HepG2 (cell line): ENCODE measurements around the gene PLEKHA5. TPM values are rescaled to one million over a fixed set of nuclear protein-coding genes. Genes with fewer than 3 reads are reported as not detected.

Experiments
- ATAC-seq: fragments of 200-7000 bp; cut with Tn5 transposase; 3 replicates; pipeline ENCODE4 v1.9.1; 2020; ENCODE audit warnings: mild to moderate bottlenecking, moderate library complexity
- BruUV-seq: library from RNA; stranded (reverse); fragments of 400-500 nt; replicated peaks from 2 replicates; lab custom pipeline; 2021; lab: Mats Ljungman, UMichigan
- CTCF ChIA-PET: fragments of 300-600 bp; formaldehyde crosslinking; extraction: SDS; loops from one replicate; lab custom pipeline; 2021; ENCODE audit warnings: low total read pairs, inconsistent platforms, low intra/inter-chr PET ratio; lab: Yijun Ruan, JAX
- POLR2A ChIA-PET: fragments of 350-600 bp; sonication (Branson Sonifier 250); formaldehyde crosslinking; loops from one replicate; lab custom pipeline; 2020; ENCODE audit warnings: antibody characterized with exemption, inconsistent platforms; lab: Yijun Ruan, JAX
- DNase-seq: peaks from one replicate; pipeline ENCODE4 v3.0.0-alpha.2; 2015; ENCODE audit warnings: low spot score
- FAIRE-seq: peaks from 3 replicates; lab custom pipeline; 2011; peaks lifted over from hg19 to GRCh38; lab: Jason Lieb, UNC
- H2AFZ ChIP-seq: one replicate; pipeline ENCODE4 v1.6.1; 2011; ENCODE audit warnings: low read length, inconsistent platforms
- H3K27ac ChIP-seq: fragments of 300-600 bp; 3 replicates; pipeline ENCODE4 v1.8.0; 2011; ENCODE audit warnings: mixed run types, mild to moderate bottlenecking, mixed read lengths, low read length, inconsistent platforms; ENCODE audit not compliant: insufficient read depth; ENCODE audit errors: extremely low read length
- H3K27me3 ChIP-seq, 2 experiments: fragments of 200-600 bp in 1 of 2; 2 replicates in 1 of 2; 3 replicates in 1 of 2; pipeline versions ENCODE4 v1.6.0 to v1.8.0; 2011; ENCODE audit warnings: low read length in 2 of 2, mild to moderate bottlenecking in 2 of 2, moderate library complexity in 2 of 2, inconsistent platforms in 1 of 2; ENCODE audit not compliant: insufficient read depth in 2 of 2, control insufficient read depth in 1 of 2
- H3K36me3 ChIP-seq, 2 experiments: fragments of 200-600 bp in 1 of 2; replicated peaks in 1 of 2; 2 replicates in 1 of 2; 3 replicates in 1 of 2; pipeline versions ENCODE4 v1.5.1 to v1.8.0; 2011; ENCODE audit warnings: low read length in 2 of 2, inconsistent platforms in 1 of 2; ENCODE audit not compliant: insufficient read depth in 2 of 2, control insufficient read depth in 1 of 2
- H3K4me1 ChIP-seq: 2 replicates; pipeline ENCODE4 v1.5.1; 2012; ENCODE audit warnings: low read length, inconsistent platforms; ENCODE audit not compliant: insufficient read depth
- H3K4me2 ChIP-seq: 2 replicates; pipeline ENCODE4 v1.6.0; 2011; ENCODE audit warnings: low read depth, low read length, inconsistent platforms
- H3K4me3 ChIP-seq, 3 experiments: fragments of 200-600 bp in 1 of 3; sonication (generic), shearing (Covaris generic) in 1 of 3; replicated peaks in 1 of 3; 2 replicates each; pipeline ENCODE4 v1.5.1; 2011 to 2016; ENCODE audit warnings: low read length in 3 of 3, inconsistent platforms in 2 of 3, low read depth in 2 of 3, mild to moderate bottlenecking in 2 of 3, control low read depth in 1 of 3, mixed read lengths in 1 of 3; ENCODE audit not compliant: insufficient read depth in 1 of 3
- H3K79me2 ChIP-seq: one replicate; pipeline ENCODE4 v1.6.1; 2011; ENCODE audit warnings: low read length, inconsistent platforms; ENCODE audit not compliant: insufficient read depth
- H3K9ac ChIP-seq: 2 replicates; pipeline ENCODE4 v1.6.0; 2011; ENCODE audit warnings: mild to moderate bottlenecking, low read depth, low read length, inconsistent platforms; ENCODE audit not compliant: insufficient read depth
- H3K9me3 ChIP-seq: 2 replicates; pipeline ENCODE4 v1.5.1; 2012; ENCODE audit warnings: mild to moderate bottlenecking, low read length
- H4K20me1 ChIP-seq: 2 replicates; pipeline ENCODE4 v1.6.0; 2011; ENCODE audit warnings: inconsistent platforms, mild to moderate bottlenecking, low read length, moderate library complexity; ENCODE audit not compliant: insufficient read depth
- ARNTL ChIP-seq: sonication (generic); formaldehyde crosslinking; IDR thresholded peaks from 2 replicates; pipeline ENCODE4 v1.4.0; 2020; ENCODE audit warnings: mild to moderate bottlenecking, missing genetic modification reagents
- DPF2 ChIP-seq: sonication (generic); formaldehyde crosslinking; IDR thresholded peaks from 2 replicates; pipeline ENCODE4 v1.4.0; 2020; ENCODE audit warnings: mild to moderate bottlenecking, low read depth, missing genetic modification reagents, borderline replicate concordance
- GTF2F1 ChIP-seq: fragments of 150-350 bp; IDR thresholded peaks from 2 replicates; pipeline ENCODE4 v1.6.1; 2014; ENCODE audit warnings: low read length
- NFKB2 ChIP-seq: sonication (generic); formaldehyde crosslinking; IDR thresholded peaks from 2 replicates; pipeline ENCODE4 v1.4.0; 2020; ENCODE audit warnings: missing genetic modification reagents, borderline replicate concordance
- NR2F6 ChIP-seq, 2 experiments: IDR thresholded peaks; 2 replicates each; pipeline ENCODE4 v1.6.1; 2016; ENCODE audit warnings: antibody characterized with exemption in 1 of 2, mild to moderate bottlenecking in 1 of 2
- SATB2 ChIP-seq: sonication (generic); formaldehyde crosslinking; IDR thresholded peaks from 2 replicates; pipeline ENCODE4 v1.5.0; 2020; ENCODE audit warnings: missing genetic modification reagents
- TEAD3 ChIP-seq: optimal IDR thresholded peaks from 2 replicates; pipeline ENCODE3; 2016; ENCODE audit warnings: borderline replicate concordance
- ZNF552 ChIP-seq: sonication (generic); formaldehyde crosslinking; IDR thresholded peaks from 2 replicates; pipeline ENCODE4 v1.9.0; 2022; ENCODE audit warnings: missing genetic modification reagents, mild to moderate bottlenecking, borderline replicate concordance
- ZSCAN12 ChIP-seq: sonication (generic); formaldehyde crosslinking; IDR thresholded peaks from 2 replicates; pipeline ENCODE4 v1.9.0; 2021; ENCODE audit warnings: mild to moderate bottlenecking, missing genetic modification reagents
- WGBS: methylation state at CpG from one replicate; pipeline ENCODE4 v1.1.6; 2017; ENCODE audit warnings: low lambda C conversion rate; 5-methylcytosine and 5-hydroxymethylcytosine counted together
- in situ Hi-C: cut with HindIII; loops from 2 replicates; pipeline ENCODE4 v1.10.0; 2017; ENCODE audit warnings: low pct_unique_long_range_greater_than_20kb; ENCODE audit not compliant: extremely low pct_ligation_motif_present
- intact Hi-C: fragments of 100-400 bp; cut with micrococcal nuclease; formaldehyde crosslinking; loops from one replicate; pipeline ENCODE4 v1.10.0; 2022; ENCODE audit not compliant: unreplicated experiment
- polyA plus RNA-seq, 8 experiments: library from polyadenylated mRNA; depleted of rRNA in 3 of 8; stranded (reverse) in 7 of 8; unstranded in 1 of 8; fragments of >200 nt; fragmentation: Illumina TruSeq in 4 of 8; extraction: Trizol in 4 of 8; gene quantifications; 2 replicates each; pipeline versions ENCODE4 v1.2.1 to v1.2.3, GENCODE V29; 2011 to 2016; ENCODE audit warnings: low read depth in 4 of 8, missing spikeins in 1 of 8, mixed read lengths in 1 of 8; ENCODE audit not compliant: insufficient read depth in 1 of 8
- total RNA-seq, 5 experiments: library from RNA; depleted of rRNA; stranded (reverse); fragments of >200 nt; fragmentation: Illumina TruSeq; extraction: Trizol; gene quantifications; 2 replicates each; pipeline ENCODE4 v1.2.3, GENCODE V29; 2016; ENCODE audit warnings: low read depth in 1 of 5
- TF ChIP-seq, protein P1 (sequence below): IDR thresholded peaks from 2 replicates; pipeline ENCODE4 v1.4.0; 2020; ENCODE audit warnings: mild to moderate bottlenecking, missing genetic modification reagents
- TF ChIP-seq, protein P2 (sequence below): IDR thresholded peaks from 2 replicates; pipeline ENCODE4 v1.6.1; 2016; ENCODE audit warnings: low read depth, control low read depth
- TF ChIP-seq, protein P3 (sequence below): fragments of 450-650 bp; IDR thresholded peaks from 2 replicates; pipeline ENCODE4 v1.6.1; 2017
- TF ChIP-seq, protein P4 (sequence below): sonication (generic); formaldehyde crosslinking; IDR thresholded peaks from 2 replicates; pipeline ENCODE4 v1.4.0; 2020; ENCODE audit warnings: missing genetic modification reagents
- TF ChIP-seq, protein P5 (sequence below): sonication (generic); formaldehyde crosslinking; IDR thresholded peaks from 2 replicates; pipeline ENCODE4 v1.4.0; 2020; ENCODE audit warnings: mild to moderate bottlenecking, missing genetic modification reagents

The PLEKHA5 gene
- total and polyA plus RNA-seq, 2 of the 13 experiments (the other 11 are each of a cell fraction or from before 2014, with no cell fraction given): 4.2 to 15.4 TPM

DNA sequence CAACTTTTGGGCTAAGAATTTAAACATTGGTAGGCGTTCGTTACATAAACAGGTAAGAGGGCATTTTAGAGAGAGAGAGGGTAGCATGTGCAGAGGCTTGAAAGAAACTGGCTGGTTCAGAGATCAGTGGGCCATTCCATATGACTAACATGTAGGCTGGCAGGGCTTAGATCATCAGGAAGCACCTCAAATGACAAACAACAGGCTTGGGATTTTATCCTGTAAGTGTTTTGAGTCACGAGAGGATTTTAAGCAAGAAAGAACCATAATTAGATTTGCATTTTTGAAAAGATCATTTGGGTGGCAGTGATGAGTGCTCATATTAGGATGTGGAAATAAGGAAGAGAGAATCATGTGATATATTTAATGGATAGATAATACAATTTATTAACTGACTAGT lies 8.7 kb upstream of the PLEKHA5 start (continued):
- TF ChIP-seq, protein P1, sequence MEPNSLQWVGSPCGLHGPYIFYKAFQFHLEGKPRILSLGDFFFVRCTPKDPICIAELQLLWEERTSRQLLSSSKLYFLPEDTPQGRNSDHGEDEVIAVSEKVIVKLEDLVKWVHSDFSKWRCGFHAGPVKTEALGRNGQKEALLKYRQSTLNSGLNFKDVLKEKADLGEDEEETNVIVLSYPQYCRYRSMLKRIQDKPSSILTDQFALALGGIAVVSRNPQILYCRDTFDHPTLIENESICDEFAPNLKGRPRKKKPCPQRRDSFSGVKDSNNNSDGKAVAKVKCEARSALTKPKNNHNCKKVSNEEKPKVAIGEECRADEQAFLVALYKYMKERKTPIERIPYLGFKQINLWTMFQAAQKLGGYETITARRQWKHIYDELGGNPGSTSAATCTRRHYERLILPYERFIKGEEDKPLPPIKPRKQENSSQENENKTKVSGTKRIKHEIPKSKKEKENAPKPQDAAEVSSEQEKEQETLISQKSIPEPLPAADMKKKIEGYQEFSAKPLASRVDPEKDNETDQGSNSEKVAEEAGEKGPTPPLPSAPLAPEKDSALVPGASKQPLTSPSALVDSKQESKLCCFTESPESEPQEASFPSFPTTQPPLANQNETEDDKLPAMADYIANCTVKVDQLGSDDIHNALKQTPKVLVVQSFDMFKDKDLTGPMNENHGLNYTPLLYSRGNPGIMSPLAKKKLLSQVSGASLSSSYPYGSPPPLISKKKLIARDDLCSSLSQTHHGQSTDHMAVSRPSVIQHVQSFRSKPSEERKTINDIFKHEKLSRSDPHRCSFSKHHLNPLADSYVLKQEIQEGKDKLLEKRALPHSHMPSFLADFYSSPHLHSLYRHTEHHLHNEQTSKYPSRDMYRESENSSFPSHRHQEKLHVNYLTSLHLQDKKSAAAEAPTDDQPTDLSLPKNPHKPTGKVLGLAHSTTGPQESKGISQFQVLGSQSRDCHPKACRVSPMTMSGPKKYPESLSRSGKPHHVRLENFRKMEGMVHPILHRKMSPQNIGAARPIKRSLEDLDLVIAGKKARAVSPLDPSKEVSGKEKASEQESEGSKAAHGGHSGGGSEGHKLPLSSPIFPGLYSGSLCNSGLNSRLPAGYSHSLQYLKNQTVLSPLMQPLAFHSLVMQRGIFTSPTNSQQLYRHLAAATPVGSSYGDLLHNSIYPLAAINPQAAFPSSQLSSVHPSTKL (CRISPR knock-in tag): no peak
- TF ChIP-seq DPF2 (CRISPR knock-in tag) (no peak), NR2F6 (IDR thresholded peaks at IDR 0.05) (no peak), NR2F6 (CRISPR knock-in tag; IDR thresholded peaks at IDR 0.05) (no peak), GTF2F1 (no peak), ZNF552 (CRISPR knock-in tag) (no peak)
- TF ChIP-seq, protein P2, sequence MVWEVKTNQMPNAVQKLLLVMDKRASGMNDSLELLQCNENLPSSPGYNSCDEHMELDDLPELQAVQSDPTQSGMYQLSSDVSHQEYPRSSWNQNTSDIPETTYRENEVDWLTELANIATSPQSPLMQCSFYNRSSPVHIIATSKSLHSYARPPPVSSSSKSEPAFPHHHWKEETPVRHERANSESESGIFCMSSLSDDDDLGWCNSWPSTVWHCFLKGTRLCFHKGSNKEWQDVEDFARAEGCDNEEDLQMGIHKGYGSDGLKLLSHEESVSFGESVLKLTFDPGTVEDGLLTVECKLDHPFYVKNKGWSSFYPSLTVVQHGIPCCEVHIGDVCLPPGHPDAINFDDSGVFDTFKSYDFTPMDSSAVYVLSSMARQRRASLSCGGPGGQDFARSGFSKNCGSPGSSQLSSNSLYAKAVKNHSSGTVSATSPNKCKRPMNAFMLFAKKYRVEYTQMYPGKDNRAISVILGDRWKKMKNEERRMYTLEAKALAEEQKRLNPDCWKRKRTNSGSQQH: no peak

DNA sequence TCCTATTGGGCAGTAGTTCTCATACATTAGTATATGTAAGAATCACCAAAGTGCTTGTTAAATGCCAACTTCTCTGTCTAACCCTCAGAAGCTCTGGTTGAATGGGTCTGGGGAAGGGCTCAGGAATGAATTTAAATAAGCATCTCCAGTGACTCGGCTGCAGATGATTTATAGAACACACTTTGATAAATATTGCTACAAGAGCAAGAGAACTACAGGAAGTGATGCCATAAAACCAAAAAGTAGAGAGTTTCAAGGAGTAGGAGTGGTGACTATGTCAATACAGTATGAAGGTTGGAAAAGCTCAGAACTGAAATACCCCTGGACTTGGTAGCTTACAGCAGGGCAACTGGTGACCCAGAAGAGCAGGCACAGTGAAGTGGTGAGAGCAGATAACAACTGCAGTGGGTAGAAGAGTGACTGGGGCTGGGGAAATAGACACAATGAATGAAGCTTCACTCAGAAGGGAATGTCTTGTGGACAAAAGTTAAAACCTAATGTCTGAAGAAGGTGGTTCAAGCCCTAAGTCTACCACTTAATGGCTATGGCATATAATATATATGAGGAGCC lies 8.0 kb upstream of the PLEKHA5 start:
- Histone ChIP-seq H3K79me2 (no peaks in the 10 kb centered on the region), H2AFZ (no peak overlapping the region), H4K20me1 (no peaks in the 10 kb centered on the region), H3K4me2 (no peak overlapping the region), H3K27ac (no peak overlapping the region), H3K4me1 (no peaks in the 10 kb centered on the region), H3K36me3 (no peaks in the 10 kb centered on the region), H3K9me3 (no peaks in the 10 kb centered on the region), H3K27me3 (no peaks in the 10 kb centered on the region), H3K9ac (no peak overlapping the region), H3K4me3 (no peak overlapping the region)
- in situ Hi-C loops: no loop called here
- WGBS: 48% methylated on average over 1 of the region's 1 CpG
- DNase-seq (no peak), ATAC-seq (no peak), FAIRE-seq (no peak)
- TF ChIP-seq ZSCAN12 (CRISPR knock-in tag) (no peak), SATB2 (CRISPR knock-in tag) (no peak), ARNTL (no peak), NFKB2 (CRISPR knock-in tag) (no peak), TEAD3 (CRISPR knock-in tag) (no peak)
- TF ChIP-seq, protein P3, sequence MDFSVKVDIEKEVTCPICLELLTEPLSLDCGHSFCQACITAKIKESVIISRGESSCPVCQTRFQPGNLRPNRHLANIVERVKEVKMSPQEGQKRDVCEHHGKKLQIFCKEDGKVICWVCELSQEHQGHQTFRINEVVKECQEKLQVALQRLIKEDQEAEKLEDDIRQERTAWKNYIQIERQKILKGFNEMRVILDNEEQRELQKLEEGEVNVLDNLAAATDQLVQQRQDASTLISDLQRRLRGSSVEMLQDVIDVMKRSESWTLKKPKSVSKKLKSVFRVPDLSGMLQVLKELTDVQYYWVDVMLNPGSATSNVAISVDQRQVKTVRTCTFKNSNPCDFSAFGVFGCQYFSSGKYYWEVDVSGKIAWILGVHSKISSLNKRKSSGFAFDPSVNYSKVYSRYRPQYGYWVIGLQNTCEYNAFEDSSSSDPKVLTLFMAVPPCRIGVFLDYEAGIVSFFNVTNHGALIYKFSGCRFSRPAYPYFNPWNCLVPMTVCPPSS: no peak
- TF ChIP-seq, protein P4, sequence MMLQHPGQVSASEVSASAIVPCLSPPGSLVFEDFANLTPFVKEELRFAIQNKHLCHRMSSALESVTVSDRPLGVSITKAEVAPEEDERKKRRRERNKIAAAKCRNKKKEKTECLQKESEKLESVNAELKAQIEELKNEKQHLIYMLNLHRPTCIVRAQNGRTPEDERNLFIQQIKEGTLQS: no peak
- TF ChIP-seq, protein P5, sequence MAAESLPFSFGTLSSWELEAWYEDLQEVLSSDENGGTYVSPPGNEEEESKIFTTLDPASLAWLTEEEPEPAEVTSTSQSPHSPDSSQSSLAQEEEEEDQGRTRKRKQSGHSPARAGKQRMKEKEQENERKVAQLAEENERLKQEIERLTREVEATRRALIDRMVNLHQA (CRISPR knock-in tag): no peak
- no TSS peak for BruUV-seq
- ChIA-PET CTCF (no interaction called here), POLR2A (no interaction called here)
- intact Hi-C loops: loop anchor here (10.0 kb wide), 1 partner anchor 197 kb away; no protein-coding TSS in a partner anchor
